ENCODE measurements around the gene GNPTG. TPM values are rescaled to one million over a fixed set of nuclear protein-coding genes. Genes with fewer than 3 reads are reported as not detected.
A peak's percentile ranks its signal among the peaks of the same experiment; 100 is the strongest.

The GNPTG gene
- total and polyA plus RNA-seq, 9 of the 15 experiments (the other 6 are each of a cell fraction or from before 2014, with no cell fraction given), result 0.69 to 33.3 (median 13.6) TPM

GRCh38 chr16:1361685-1362360 lies 10.1 kb downstream of the GNPTG start:
- no peak overlapping the region for H3K4me3 ChIP-seq
- peaks cover 17% of the 10 kb centered on the region for H3K79me2 ChIP-seq (ENCODE audit: control insufficient read depth, insufficient read depth, low read length)
- intact Hi-C loops (cut with micrococcal nuclease), result no loop called here
- H3K27me3 ChIP-seq (ENCODE audit: control insufficient read depth in 2 of 2, insufficient read depth in 2 of 2, low read length in 2 of 2), result no peaks in the 10 kb centered on the region
- CTCF ChIA-PET (ENCODE audit: low intra/inter-chr PET ratio), result no interaction called here
- ATAC-seq (no peak), DNase-seq (ENCODE audit: extremely low read depth in 1 of 4, low spot score in 3 of 4) (no peak), FAIRE-seq (no peak)
- H3K4me1 ChIP-seq (replicated peaks in 1 of 2; ENCODE audit: control insufficient read depth in 2 of 2, insufficient read depth in 2 of 2, low read length in 2 of 2), result peaks cover 0 to 56% of the 10 kb centered on the region in 2 experiments; a peak in 3 of 5 replicates
- H3K27ac ChIP-seq (ENCODE audit: extremely low read depth, low read depth, low read length), result no peak overlapping the region
- no peak overlapping the region for H3K4me2 ChIP-seq (ENCODE audit: insufficient read depth, low read length)
- H4K20me1 ChIP-seq (replicated peaks; ENCODE audit: control insufficient read depth, insufficient read depth, low read length), result 0 out of 2 replicates have a peak, but pooled peaks cover 12% of the 10 kb centered on the region
- in situ Hi-C loops (cut with MboI), result no loop called here
- 98% methylated on average over 25 of the region's 43 CpGs for WGBS (ENCODE audit: insufficient coverage, low coverage, missing lambda C conversion rate)
- peaks cover 68% of the 10 kb centered on the region; the same call in 2 of the 3 replicates for H3K36me3 ChIP-seq (ENCODE audit: control insufficient read depth, insufficient read depth, low read length)
- H3K9me1 ChIP-seq (ENCODE audit: control insufficient read depth, insufficient read depth, low read length), result no peaks in the 10 kb centered on the region
- no peak overlapping the region for H2AFZ ChIP-seq (ENCODE audit: low read depth, low read length)
- H3K9ac ChIP-seq (ENCODE audit: insufficient read depth in 1 of 2, low read depth in 2 of 2, low read length in 2 of 2), result no peak overlapping the region; a peak in 1 of 4 replicates
- no peaks in the 10 kb centered on the region for H3K9me3 ChIP-seq (replicated peaks; ENCODE audit: control insufficient read depth, insufficient read depth, low read depth, low read length)
- BruUV-seq (replicated peaks), result no TSS peak
- POLR2A ChIA-PET, result interaction anchor here (0.7 to 8.1 kb wide), 2 partner anchors 17 to 85 kb away, joined by 3 to 73 read pairs; no protein-coding TSS in a partner anchor
- no peak for TF ChIP-seq SNIP1 (IDR thresholded peaks at IDR 0.05; ENCODE audit: low read depth)
- no peak for TF ChIP-seq POLR2B (IDR thresholded peaks at IDR 0.05; ENCODE audit: low read depth, partially characterized antibody)
- TF ChIP-seq POLR2G (IDR thresholded peaks at IDR 0.05; ENCODE audit: low read depth, low read length), result peak; percentile 49
- TF ChIP-seq, protein P1, sequence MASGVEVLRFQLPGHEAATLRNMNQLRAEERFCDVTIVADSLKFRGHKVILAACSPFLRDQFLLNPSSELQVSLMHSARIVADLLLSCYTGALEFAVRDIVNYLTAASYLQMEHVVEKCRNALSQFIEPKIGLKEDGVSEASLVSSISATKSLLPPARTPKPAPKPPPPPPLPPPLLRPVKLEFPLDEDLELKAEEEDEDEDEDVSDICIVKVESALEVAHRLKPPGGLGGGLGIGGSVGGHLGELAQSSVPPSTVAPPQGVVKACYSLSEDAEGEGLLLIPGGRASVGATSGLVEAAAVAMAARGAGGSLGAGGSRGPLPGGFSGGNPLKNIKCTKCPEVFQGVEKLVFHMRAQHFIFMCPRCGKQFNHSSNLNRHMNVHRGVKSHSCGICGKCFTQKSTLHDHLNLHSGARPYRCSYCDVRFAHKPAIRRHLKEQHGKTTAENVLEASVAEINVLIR (CRISPR knock-in tag; IDR thresholded peaks at IDR 0.05), result no peak
- no peak for TF ChIP-seq ZBTB40 (IDR thresholded peaks at IDR 0.05)
- no peak for TF ChIP-seq ZBTB40 (CRISPR knock-in tag; IDR thresholded peaks at IDR 0.05)
- TF ChIP-seq KDM5B (IDR thresholded peaks at IDR 0.05; ENCODE audit: insufficient replicate concordance, low read depth, low read length), result no peak
- TF ChIP-seq ZNF124 (CRISPR knock-in tag; IDR thresholded peaks at IDR 0.05), result no peak
- no peak for TF ChIP-seq HSF4 (CRISPR knock-in tag; IDR thresholded peaks at IDR 0.05; ENCODE audit: borderline replicate concordance)
- 0 out of 2 replicates have a peak, but pooled peaks have one; percentile 12 for TF ChIP-seq RBM14 (IDR thresholded peaks at IDR 0.05; ENCODE audit: borderline replicate concordance, insufficient read depth, low read depth, low read length)
- TF ChIP-seq MTA3 (IDR thresholded peaks at IDR 0.05; ENCODE audit: borderline replicate concordance), result no peak
- peak; percentile 33 for TF ChIP-seq FIP1L1 (IDR thresholded peaks at IDR 0.05; ENCODE audit: low read depth, low read length, poor library complexity, severe bottlenecking)
